Neural cell (in vitro differentiated cells): ENCODE data around the gene PILRA.

ENCODE experiments used
- CTCF ChIP-seq: fragments of 450-650 bp; IDR thresholded peaks from 2 replicates; pipeline ENCODE4 v1.5.1; 2014; ENCODE audit warnings: antibody characterized with exemption, mild to moderate bottlenecking, moderate library complexity; ENCODE audit not compliant: poor library complexity, severe bottlenecking
- EP300 ChIP-seq: fragments of 450-650 bp; conservative IDR thresholded peaks from 2 replicates; pipeline ENCODE4 v1.6.1; 2014; ENCODE audit warnings: antibody characterized with exemption, mild to moderate bottlenecking, moderate library complexity; ENCODE audit not compliant: poor library complexity, severe bottlenecking
- EZH2 ChIP-seq: fragments of 200-600, 300-800 bp; shearing (Covaris generic), sonication (generic); IDR thresholded peaks from 2 replicates; pipeline ENCODE4 v1.6.1; 2014; ENCODE audit warnings: antibody characterized with exemption, low read length, borderline replicate concordance, mild to moderate bottlenecking; ENCODE audit not compliant: insufficient read depth, poor library complexity, severe bottlenecking
- POLR2AphosphoS5 ChIP-seq: IDR thresholded peaks from 2 replicates; pipeline ENCODE4 v1.6.1; 2012
- REST ChIP-seq: IDR thresholded peaks from 2 replicates; pipeline ENCODE4 v1.6.1; 2012; ENCODE audit warnings: borderline replicate concordance
- SMC3 ChIP-seq: fragments of 450-650 bp; conservative IDR thresholded peaks from 2 replicates; pipeline ENCODE4 v1.6.1; 2014; ENCODE audit warnings: antibody characterized with exemption, mild to moderate bottlenecking, moderate library complexity; ENCODE audit not compliant: poor library complexity
- TAF1 ChIP-seq: IDR thresholded peaks from 2 replicates; pipeline ENCODE4 v1.6.1; 2012; ENCODE audit warnings: low read depth

GRCh38 chr7:100418930-100419659, 45.8 kb downstream of the PILRA start:
- TF ChIP-seq REST (no peak), EZH2 (no peak), CTCF (no peak), SMC3 (no peak), POLR2AphosphoS5 (no peak), EP300 (no peak), TAF1 (no peak)
